HG02798 (cell line): ENCODE data around the gene ST6GALNAC1.
"Not testable (repeated sequence)": the region's sequence is repeated elsewhere in the genome, so short reads cannot be mapped to it uniquely, and the experiment has no call there.

Experiments used
- ATAC-seq: cut with Tn5 transposase; IDR thresholded peaks from one replicate; pipeline ENCODE4 v1.9.1; 2021; ENCODE audit warnings: mild to moderate bottlenecking; ENCODE audit not compliant: unreplicated experiment, poor library complexity

Gene ST6GALNAC1

GRCh38 chr17:76614912-76615617 lies 28.5 kb downstream of the ST6GALNAC1 start:
- ATAC-seq = no peak

GRCh38 chr17:76614064-76614759 lies 29.3 kb downstream of the ST6GALNAC1 start:
- ATAC-seq = not testable (repeated sequence)

- ATAC-seq = no peak
Observed at GRCh38 chr17:76612977-76613851, 30.3 kb downstream of the ST6GALNAC1 start.

GRCh38 chr17:76612465-76612864 lies 31.1 kb downstream of the ST6GALNAC1 start:
- ATAC-seq = no peak

- ATAC-seq = no peak
Observed at GRCh38 chr17:76611758-76612157, 31.8 kb downstream of the ST6GALNAC1 start.

- ATAC-seq = not testable (repeated sequence)
Observed at GRCh38 chr17:76611080-76611749, 32.3 kb downstream of the ST6GALNAC1 start.

GRCh38 chr17:76606685-76607084 lies 36.9 kb downstream of the ST6GALNAC1 start:
- not testable (repeated sequence) for ATAC-seq

- no peak for ATAC-seq
Observed at GRCh38 chr17:76601065-76601464, 42.5 kb downstream of the ST6GALNAC1 start.

- ATAC-seq = no peak
Observed at GRCh38 chr17:76599694-76600460, 43.7 kb downstream of the ST6GALNAC1 start.

GRCh38 chr17:76598004-76598439 lies 45.5 kb downstream of the ST6GALNAC1 start:
- ATAC-seq = no peak

- ATAC-seq = no peak
Observed at GRCh38 chr17:76597156-76598003, 46.2 kb downstream of the ST6GALNAC1 start.

- no peak for ATAC-seq
Observed at GRCh38 chr17:76594690-76595089, 48.9 kb downstream of the ST6GALNAC1 start.

GRCh38 chr17:76593959-76594358 lies 49.6 kb downstream of the ST6GALNAC1 start:
- ATAC-seq = no peak

GRCh38 chr17:76593384-76593826 lies 50.2 kb downstream of the ST6GALNAC1 start:
- no peak for ATAC-seq

GRCh38 chr17:76588182-76588581 lies 55.4 kb downstream of the ST6GALNAC1 start:
- no peak for ATAC-seq

- no peak for ATAC-seq
Observed at GRCh38 chr17:76586741-76587487, 56.6 kb downstream of the ST6GALNAC1 start.

- no peak for ATAC-seq
Observed at GRCh38 chr17:76585649-76586593, 57.6 kb downstream of the ST6GALNAC1 start, which contains the start of gene ST6GALNAC2. TSS of gene ST6GALNAC2 (minus strand) at chr17:76585860. CDS start at chr17:76585808, 52 bp downstream.
